Stimulated activated CD4-positive, alpha-beta T cell treated with anti-CD3 and anti-CD28 coated beads, Interleukin-12 subunit alpha, Interleukin-12 subunit beta, amount 100 ng/mL, for 48 hours (primary cell): Measurements from ENCODE around the gene ELAVL2.

ENCODE experiments used
- DNase-seq, 3 donors: peaks; one replicate each; pipeline ENCODE4 v3.0.0-alpha.2; 2020; ENCODE audit warnings: low read depth in 2 of 3, low spot score in 1 of 3

Gene ELAVL2

DNA sequence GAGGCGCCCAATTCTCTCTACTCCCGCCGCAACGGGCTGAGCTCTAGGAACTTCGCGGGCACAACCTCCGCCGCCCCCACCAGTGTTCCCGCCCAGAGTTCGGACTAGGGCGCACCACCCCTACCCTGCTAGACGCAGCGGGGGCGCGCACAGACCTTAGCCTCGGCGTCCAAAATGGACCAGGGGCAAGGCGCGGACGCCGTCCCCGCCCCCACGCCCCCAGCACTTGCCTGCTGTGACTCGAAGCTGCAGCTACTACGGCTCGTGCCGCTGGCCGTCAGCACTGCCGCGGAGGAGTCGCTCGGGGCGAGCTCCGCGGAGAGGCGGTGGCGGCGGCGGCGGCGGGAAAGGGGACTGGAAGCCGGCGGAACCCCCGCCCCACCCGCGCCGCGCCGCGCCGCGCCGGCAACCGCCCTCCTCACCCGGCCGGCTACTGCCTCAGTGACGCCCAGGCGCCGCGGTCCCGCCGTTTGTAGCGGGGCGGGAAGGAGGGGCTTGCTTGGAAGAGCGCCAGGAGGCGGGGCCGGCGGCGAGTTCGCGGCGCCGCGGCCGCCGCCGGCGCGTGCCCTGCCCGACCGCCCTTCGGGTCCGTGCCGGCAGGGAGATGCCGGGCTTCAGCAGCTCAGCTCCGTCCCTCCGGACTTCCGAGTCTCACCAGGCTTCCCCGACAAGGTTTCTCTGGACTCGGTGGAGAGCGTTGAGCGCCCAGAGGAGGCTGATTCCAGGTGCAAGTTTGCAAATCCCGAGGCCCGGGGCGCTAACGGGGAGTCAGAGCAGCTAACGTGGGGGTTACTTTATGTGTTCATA, 4.5 kb downstream of the ELAVL2 start:
- DNase-seq: no peak

- no peak for DNase-seq
Observed at GRCh38 chr9:23820451-23821374, 5.3 kb downstream of the ELAVL2 start.

DNA sequence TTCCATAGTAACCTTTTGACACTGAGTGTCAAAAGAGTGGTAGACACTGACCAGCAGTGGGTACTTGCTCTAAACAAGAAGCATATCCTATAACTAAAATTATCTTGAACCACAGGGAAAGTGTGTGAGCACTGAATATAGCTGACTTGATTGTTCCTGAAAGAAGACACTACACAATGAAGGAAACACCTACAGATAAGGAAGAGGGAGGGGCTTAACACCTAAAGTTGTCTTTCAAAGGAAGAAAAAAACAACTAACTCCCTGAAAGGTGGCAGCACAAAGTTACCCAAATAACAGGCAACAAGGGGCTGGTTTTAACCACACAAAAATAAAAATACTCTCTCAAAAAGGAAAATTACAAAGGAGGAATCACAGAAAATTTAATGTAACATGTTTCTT, 6.6 kb downstream of the ELAVL2 start:
- DNase-seq: no peak

GRCh38 chr9:23814243-23814642, 11.8 kb downstream of the ELAVL2 start:
- DNase-seq: no peak

DNA sequence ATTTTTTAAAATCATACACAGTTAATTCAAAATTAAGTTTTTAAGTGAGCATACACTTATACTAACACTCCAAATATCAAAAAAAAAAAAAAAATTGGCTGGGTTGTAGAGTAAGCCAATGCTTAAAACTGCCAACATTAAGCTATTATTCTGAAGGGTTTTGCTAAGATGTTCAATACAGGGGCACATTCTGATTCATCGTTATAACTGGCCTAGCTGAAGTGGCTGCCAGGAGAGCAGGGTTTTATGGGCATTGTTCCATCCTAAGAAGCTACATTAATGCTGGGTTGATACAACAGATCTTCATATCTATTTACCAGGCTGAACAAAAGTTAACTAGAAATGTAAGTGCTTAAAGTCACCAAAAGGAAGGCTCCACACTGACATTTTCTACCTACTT, 13.4 kb downstream of the ELAVL2 start:
- DNase-seq: no peak

DNA sequence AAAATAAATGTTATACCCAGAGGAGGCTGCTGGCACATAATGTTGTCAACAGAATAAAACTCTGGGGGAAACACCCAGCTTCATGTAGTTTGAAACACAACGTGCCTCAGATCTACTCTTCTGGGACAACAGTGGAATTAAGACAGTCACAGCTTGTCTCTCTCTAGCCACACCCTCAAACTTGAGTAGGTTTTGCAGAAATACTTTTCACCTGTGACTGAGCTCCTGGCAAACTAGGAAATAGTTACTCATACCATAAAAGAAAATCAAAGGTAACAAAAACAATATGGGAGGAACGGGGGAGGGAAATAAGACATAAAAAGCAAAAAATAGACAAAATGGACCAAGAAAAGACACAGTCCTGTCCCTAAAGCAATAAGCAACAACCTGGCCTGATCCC, 14.4 kb downstream of the ELAVL2 start:
- DNase-seq: no peak

GRCh38 chr9:23803216-23803615, 22.8 kb downstream of the ELAVL2 start:
- DNase-seq: no peak

GRCh38 chr9:23801523-23801922, 24.5 kb downstream of the ELAVL2 start:
- DNase-seq: no peak

GRCh38 chr9:23799521-23799920, 26.5 kb downstream of the ELAVL2 start:
- DNase-seq: no peak

GRCh38 chr9:23798325-23798724, 27.7 kb downstream of the ELAVL2 start:
- DNase-seq: no peak

DNA sequence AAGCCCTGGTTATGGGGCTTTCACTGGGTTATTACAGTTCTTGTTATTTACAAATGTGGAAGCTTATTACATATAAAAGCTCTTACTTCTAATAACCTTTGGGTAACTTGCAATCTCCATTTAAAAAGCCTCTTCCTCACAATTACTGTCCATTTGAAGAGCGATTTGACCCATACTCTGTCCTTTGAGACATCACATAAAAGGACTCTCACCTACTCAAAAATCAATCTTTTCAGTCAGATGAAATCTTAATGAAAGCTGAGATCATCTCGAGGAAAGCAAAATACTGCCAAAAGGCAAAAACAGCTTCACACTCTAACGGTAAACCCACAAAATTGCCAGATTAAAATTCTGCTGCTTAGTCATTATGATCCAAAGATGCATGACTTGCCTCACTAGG, 29.8 kb downstream of the ELAVL2 start:
- DNase-seq: no peak

DNA sequence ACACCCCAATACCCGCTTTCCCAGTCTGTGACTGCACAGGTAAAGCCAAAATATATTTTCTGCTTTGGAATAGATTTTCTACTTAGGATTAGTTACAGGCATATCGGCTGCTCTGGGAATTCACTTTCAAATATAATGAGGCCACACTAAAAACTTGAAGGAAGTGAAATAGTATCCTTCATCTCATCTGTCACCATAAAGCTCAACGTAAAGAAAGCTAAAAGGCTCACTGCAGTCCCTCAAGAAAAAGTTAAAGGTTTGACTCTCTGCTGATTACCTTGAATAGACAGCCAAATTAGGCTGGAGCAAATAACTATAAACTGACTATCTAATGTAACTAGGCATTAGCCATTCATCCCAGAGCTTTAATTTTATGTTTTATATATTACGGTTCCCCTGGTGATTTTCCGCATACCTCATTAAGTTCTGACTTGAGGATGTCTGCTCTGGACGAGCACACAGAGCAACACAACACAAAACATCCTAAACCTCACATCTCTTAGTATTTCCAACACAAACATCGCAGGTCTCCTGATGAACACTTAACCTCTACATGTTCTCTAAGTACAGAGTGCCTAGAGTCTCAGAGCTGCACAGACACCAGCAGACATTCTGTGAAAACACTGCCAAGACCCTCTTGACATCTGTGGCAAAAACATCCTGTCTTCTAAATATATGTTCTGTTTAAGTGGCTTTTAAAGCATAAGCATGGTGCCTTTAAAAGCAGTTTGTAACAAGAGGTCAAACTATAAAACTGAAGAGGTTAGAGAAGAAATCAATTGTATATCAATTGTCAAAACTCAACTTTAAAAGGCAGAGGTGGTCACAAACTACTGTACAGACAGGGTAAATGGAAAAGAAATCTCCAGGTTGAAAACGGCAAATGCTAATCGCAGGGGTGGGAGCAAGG, 35.4 kb downstream of the ELAVL2 start:
- DNase-seq: no peak

GRCh38 chr9:23789529-23790254, 36.3 kb downstream of the ELAVL2 start:
- DNase-seq: no peak

DNA sequence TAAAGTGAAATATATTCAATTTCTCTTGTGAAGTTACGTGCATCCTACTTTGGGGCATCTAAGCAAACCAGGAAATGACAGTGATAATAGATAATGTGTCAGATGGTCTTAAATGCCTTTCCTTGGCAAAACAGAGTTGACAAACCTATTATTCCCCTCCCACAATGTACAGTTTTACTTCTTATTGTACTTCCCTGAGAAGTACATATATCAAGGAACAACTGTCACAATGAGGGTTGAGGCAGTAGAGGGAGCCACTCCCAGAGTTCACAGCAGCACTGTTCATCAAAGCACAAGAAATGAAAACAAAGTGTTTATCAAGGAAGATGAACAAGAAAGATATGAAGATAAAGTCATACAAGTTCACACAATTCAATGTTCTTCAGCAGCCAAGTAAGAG, 41.1 kb downstream of the ELAVL2 start:
- no peak for DNase-seq

- no peak for DNase-seq
Observed at GRCh38 chr9:23783509-23783908, 42.5 kb downstream of the ELAVL2 start.

GRCh38 chr9:23779220-23779619, 46.8 kb downstream of the ELAVL2 start:
- DNase-seq: no peak

GRCh38 chr9:23777328-23777727, 48.7 kb downstream of the ELAVL2 start:
- no peak for DNase-seq

GRCh38 chr9:23775549-23775948, 50.5 kb downstream of the ELAVL2 start:
- no peak for DNase-seq

DNA sequence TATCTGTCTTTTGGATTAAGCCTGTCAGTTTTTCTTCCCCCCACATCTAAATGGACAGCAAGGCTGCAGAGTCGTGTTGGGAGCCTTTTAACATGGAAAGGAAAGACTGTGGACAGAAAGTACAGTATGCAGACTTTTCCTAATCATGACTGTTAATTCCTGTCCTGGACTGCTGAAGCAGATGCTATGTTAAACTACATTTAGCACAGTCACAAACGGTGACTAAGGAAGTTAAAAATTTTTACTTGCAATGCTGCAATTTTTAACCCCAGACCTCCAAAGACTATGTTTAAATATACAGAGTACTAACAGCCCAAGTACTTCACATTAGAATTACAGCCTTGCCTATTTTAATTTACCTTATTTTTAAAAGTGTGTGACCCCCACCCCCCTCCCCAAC, 51.8 kb downstream of the ELAVL2 start:
- no peak for DNase-seq

DNA sequence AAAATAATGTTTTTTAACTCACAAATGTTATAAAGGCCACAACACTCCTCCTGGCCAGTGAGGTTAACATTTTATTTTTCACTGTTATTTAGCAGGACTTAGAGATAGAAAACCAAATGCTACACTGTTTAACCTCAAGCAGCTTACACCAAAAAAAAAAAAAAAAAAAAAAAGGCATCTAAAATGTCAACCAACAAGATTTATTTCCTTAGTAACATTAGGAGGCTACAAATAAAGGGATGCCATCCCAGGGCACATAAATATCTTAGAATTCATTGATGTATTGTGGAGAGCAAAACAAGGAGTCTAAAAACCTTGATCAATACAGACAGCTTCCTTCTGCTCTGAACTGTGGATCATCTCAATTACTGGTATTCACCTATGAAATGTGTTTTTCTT, 53.7 kb downstream of the ELAVL2 start:
- DNase-seq: no peak
